ENCODE measurements around the gene KIAA0753. TPM values are rescaled to one million over a fixed set of nuclear protein-coding genes. Genes with fewer than 3 reads are reported as not detected.

The KIAA0753 gene
- total and polyA plus RNA-seq, 9 of the 15 experiments (the other 6 are each of a cell fraction or from before 2014, with no cell fraction given) = 2.0 to 9.0 (median 6.9) TPM

DNA sequence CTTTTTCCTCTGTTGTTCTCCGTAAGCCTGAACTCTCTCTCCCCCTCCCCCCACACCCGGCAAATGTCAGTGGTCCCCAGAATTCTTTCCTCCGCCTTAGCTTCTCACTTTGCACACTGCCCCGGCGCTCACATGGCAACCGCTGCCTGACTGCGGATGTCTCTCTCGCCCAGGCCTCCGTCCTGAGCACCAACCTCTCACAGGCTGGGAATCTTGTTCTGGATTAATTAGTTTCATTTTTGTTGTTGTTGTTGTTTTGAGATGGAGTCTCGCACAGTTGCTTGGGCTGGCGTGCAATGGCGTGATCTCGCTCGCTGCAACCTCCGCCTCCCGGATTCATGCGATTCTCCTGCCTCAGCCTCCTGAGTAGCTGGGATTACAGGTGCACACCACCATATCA is 27.7 kb upstream of the KIAA0753 start (continued):
- TF ChIP-seq, protein P1, sequence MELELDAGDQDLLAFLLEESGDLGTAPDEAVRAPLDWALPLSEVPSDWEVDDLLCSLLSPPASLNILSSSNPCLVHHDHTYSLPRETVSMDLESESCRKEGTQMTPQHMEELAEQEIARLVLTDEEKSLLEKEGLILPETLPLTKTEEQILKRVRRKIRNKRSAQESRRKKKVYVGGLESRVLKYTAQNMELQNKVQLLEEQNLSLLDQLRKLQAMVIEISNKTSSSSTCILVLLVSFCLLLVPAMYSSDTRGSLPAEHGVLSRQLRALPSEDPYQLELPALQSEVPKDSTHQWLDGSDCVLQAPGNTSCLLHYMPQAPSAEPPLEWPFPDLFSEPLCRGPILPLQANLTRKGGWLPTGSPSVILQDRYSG (tag; conservative IDR thresholded peaks at IDR 0.05; ENCODE audit: low read depth) = no peak

DNA sequence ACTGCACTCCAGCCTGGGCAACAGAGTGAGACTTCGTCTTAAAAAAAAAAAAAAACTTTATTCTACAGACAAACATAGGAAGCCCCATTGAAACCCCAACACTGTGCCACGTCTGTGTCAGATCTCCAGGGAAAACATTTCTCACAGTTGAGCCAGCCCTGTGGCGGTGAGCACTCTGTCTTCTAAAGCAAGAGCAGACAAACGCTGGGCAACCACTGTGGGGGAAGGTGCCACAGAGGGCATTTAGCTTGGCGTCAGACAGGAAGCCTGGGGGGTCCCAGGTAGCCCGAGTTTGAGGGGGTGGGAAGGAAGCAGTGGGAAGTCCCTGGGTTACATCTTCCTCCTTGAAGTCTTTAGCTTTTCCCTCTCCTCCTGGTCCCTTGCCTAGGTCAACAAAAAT is 27.0 kb upstream of the KIAA0753 start:
- no TSS peak for BruUV-seq (replicated peaks)
- no peak for DNase-seq (ENCODE audit: extremely low read depth in 1 of 4, low spot score in 3 of 4)
- Histone ChIP-seq H3K79me2 (ENCODE audit: control insufficient read depth, insufficient read depth, low read length) (no peaks in the 10 kb centered on the region), H3K4me2 (ENCODE audit: insufficient read depth, low read length) (no peak overlapping the region), H3K4me3 (no peak overlapping the region), H3K9me1 (ENCODE audit: control insufficient read depth, insufficient read depth, low read length) (no peaks in the 10 kb centered on the region), H3K36me3 (ENCODE audit: control insufficient read depth, insufficient read depth, low read length) (no peaks in the 10 kb centered on the region), H2AFZ (ENCODE audit: low read depth, low read length) (no peak overlapping the region), H3K9ac (ENCODE audit: insufficient read depth in 1 of 2, low read depth in 2 of 2, low read length in 2 of 2) (no peak overlapping the region), H3K27ac (ENCODE audit: extremely low read depth, low read depth, low read length) (no peak overlapping the region), H3K27me3 (ENCODE audit: control insufficient read depth in 2 of 2, insufficient read depth in 2 of 2, low read length in 2 of 2) (peaks cover 6 to 39% of the 10 kb centered on the region in 2 experiments; a peak in 4 of 5 replicates), H3K4me1 (replicated peaks in 1 of 2; ENCODE audit: control insufficient read depth in 2 of 2, insufficient read depth in 2 of 2, low read length in 2 of 2) (no peaks in the 10 kb centered on the region; a peak in 1 of 5 replicates), H4K20me1 (replicated peaks; ENCODE audit: control insufficient read depth, insufficient read depth, low read length) (no peaks in the 10 kb centered on the region), H3K9me3 (replicated peaks; ENCODE audit: control insufficient read depth, insufficient read depth, low read depth, low read length) (no peaks in the 10 kb centered on the region)
- no peak for ATAC-seq
- in situ Hi-C loops (cut with MboI) (loop anchor here (5.0 kb wide), 1 partner anchor 340 kb away; no protein-coding TSS in a partner anchor), intact Hi-C loops (cut with micrococcal nuclease) (loop anchor here (2.0 to 5.0 kb wide), 3 partner anchors 175 to 345 kb away; partner anchors contain the start of gene RNASEK)
- FAIRE-seq = no peak
- TF ChIP-seq, protein P2, sequence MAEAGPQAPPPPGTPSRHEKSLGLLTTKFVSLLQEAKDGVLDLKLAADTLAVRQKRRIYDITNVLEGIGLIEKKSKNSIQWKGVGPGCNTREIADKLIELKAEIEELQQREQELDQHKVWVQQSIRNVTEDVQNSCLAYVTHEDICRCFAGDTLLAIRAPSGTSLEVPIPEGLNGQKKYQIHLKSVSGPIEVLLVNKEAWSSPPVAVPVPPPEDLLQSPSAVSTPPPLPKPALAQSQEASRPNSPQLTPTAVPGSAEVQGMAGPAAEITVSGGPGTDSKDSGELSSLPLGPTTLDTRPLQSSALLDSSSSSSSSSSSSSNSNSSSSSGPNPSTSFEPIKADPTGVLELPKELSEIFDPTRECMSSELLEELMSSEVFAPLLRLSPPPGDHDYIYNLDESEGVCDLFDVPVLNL (CRISPR knock-in tag; IDR thresholded peaks at IDR 0.05; ENCODE audit: low read depth) = no peak
- TF ChIP-seq ZZZ3 (IDR thresholded peaks at IDR 0.05) = no peak
- TF ChIP-seq, protein P3, sequence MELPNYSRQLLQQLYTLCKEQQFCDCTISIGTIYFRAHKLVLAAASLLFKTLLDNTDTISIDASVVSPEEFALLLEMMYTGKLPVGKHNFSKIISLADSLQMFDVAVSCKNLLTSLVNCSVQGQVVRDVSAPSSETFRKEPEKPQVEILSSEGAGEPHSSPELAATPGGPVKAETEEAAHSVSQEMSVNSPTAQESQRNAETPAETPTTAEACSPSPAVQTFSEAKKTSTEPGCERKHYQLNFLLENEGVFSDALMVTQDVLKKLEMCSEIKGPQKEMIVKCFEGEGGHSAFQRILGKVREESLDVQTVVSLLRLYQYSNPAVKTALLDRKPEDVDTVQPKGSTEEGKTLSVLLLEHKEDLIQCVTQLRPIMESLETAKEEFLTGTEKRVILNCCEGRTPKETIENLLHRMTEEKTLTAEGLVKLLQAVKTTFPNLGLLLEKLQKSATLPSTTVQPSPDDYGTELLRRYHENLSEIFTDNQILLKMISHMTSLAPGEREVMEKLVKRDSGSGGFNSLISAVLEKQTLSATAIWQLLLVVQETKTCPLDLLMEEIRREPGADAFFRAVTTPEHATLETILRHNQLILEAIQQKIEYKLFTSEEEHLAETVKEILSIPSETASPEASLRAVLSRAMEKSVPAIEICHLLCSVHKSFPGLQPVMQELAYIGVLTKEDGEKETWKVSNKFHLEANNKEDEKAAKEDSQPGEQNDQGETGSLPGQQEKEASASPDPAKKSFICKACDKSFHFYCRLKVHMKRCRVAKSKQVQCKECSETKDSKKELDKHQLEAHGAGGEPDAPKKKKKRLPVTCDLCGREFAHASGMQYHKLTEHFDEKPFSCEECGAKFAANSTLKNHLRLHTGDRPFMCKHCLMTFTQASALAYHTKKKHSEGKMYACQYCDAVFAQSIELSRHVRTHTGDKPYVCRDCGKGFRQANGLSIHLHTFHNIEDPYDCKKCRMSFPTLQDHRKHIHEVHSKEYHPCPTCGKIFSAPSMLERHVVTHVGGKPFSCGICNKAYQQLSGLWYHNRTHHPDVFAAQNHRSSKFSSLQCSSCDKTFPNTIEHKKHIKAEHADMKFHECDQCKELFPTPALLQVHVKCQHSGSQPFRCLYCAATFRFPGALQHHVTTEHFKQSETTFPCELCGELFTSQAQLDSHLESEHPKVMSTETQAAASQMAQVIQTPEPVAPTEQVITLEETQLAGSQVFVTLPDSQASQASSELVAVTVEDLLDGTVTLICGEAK (IDR thresholded peaks at IDR 0.05) = 0 out of 2 replicates have a peak, but pooled peaks have one; percentile 49
- TF ChIP-seq, protein P3 (CRISPR knock-in tag; IDR thresholded peaks at IDR 0.05) = no peak
- TF ChIP-seq ERF (CRISPR knock-in tag; IDR thresholded peaks at IDR 0.05) = no peak
- WGBS (ENCODE audit: insufficient coverage, low coverage, missing lambda C conversion rate) = 4% methylated on average over 5 of the region's 6 CpGs
- POLR2A ChIA-PET = no interaction called here
- CTCF ChIA-PET (ENCODE audit: low intra/inter-chr PET ratio) = no interaction called here

All from K562 (cell line).